ENCODE measurements around the gene GTF2F1. TPM values are rescaled to one million over a fixed set of nuclear protein-coding genes. Genes with fewer than 3 reads are reported as not detected.
"Not testable (repeated sequence)": the region's sequence is repeated elsewhere in the genome, so short reads cannot be mapped to it uniquely, and the experiment has no call there.

GTF2F1 gene
- total RNA-seq, 1 experiment from 2014 or later: 89.4 TPM

DNA sequence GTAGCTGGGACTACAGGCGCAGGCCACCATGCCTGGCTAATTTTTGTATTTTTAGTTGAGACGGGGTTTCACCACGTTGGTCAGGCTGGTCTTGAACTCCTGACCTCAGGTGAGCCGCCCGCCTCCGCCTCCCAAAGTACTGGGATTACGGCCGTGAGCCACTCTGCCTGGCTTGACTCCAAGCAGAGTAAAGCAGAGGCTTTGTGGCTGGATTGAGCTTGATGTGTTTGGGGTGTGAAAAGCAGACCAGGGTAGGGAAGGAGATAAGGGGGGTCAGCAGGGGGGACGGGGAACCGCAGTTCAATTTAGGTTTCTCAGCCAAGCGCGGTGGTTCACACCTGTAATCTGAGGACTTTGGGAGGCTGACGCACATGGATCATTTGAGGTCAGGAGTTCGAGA lies 35.8 kb downstream of the GTF2F1 start:
- CTCF ChIA-PET: interaction anchor here (0.8 kb wide), 1 partner anchor 231 kb away, joined by 4 read pairs; no protein-coding TSS in a partner anchor

DNA sequence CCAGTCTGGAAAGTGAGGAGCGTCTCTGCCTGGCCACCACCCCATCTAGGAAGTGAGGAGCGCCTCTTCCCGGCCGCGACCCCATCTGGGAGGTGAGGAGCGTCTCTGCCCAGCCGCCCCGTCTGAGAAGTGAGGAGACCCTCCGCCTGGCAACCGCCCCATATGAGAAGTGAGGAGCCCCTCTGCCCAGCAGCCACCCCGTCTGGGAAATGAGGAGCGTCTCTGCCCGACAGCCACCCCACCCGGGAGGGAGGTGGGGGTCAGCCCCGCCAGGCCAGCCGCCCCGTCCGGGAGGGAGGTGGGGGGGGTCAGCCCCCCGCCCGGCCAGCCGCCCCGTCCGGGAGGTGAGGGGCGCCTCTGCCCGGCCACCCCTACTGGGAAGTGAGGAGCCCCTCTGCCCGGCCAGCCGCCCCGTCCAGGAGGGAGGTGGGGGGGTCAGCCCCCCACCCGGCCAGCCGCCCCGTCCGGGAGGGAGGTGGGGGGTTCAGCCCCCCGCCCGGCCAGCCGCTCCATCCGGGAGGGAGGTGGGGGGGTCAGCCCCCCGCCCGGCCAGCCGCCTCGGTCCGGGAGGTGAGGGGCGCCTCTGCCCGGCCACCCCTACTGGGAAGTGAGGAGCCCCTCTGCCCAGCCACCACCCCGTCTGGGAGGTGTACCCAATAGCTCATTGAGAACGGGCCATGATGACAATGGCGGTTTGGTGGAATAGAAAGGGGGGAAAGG lies 37.5 kb downstream of the GTF2F1 start:
- intact Hi-C loops (cut with micrococcal nuclease): loop anchor here (2.0 kb wide), 3 partner anchors 137 to 307 kb away; no protein-coding TSS in a partner anchor

More for the DNA sequence above, 35.8 kb downstream of the GTF2F1 start:
- no peak overlapping the region for H3K4me3 ChIP-seq (ENCODE audit: low read length)
- H4K20me1 ChIP-seq (ENCODE audit: low read length): no peaks in the 10 kb centered on the region
- H3K9ac ChIP-seq (ENCODE audit: low read length): no peak overlapping the region
- BruUV-seq (replicated peaks): no TSS peak
- H3K27me3 ChIP-seq (ENCODE audit: low read length): no peaks in the 10 kb centered on the region
- no peak overlapping the region for H2AFZ ChIP-seq (ENCODE audit: low read length)
- no peak overlapping the region for H3K27ac ChIP-seq (ENCODE audit: low read length)
- no peaks in the 10 kb centered on the region for H3K9me2 ChIP-seq (replicated peaks; ENCODE audit: low read length)
- H3K36me3 ChIP-seq (ENCODE audit: low read depth, low read length): no peaks in the 10 kb centered on the region
- peaks cover 13% of the 10 kb centered on the region for H3K4me1 ChIP-seq (ENCODE audit: insufficient read depth, low read length)
- H3K79me2 ChIP-seq (ENCODE audit: low read length): peaks cover 6% of the 10 kb centered on the region
- DNase-seq: no peak
- no peaks in the 10 kb centered on the region for H3K9me3 ChIP-seq (ENCODE audit: low read length)
- no peaks in the 10 kb centered on the region for H3F3A ChIP-seq (ENCODE audit: low read length, unreplicated experiment)
- ATAC-seq: no peak
- H3K4me2 ChIP-seq (ENCODE audit: low read length): no peak overlapping the region
- intact Hi-C loops (cut with micrococcal nuclease): no loop called here
- POLR2A ChIA-PET (ENCODE audit: unreplicated experiment): no interaction called here
- TF ChIP-seq EZH2 (IDR thresholded peaks at IDR 0.05; ENCODE audit: low read length, unreplicated experiment): no peak

DNA sequence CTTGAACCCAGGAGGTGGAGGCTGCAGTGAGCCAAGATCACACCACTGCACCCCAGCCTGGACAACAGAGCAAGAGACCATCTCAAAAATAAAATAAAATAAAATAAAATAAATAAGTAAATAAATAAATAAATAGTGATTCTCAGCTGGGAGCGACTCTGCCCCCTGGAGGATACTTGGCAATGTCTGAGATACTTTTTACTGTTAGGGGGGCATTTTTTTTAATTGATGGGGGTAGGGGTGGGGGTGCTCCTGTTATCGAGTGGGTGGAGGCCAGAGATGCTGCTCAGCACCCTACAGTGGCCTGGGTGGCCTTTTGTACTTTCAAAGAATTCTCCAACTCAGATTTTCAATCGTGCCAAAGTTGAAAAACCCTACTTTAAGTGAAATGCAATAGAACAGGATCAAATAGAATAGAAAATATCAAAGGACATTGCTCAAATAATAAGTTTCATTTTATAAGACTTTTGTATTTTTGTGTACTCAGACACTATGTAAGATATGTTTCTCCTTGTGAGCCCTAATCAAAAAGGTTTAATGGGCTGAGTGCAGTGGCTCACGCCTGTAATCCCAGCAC lies 38.8 kb downstream of the GTF2F1 start:
- H3K9me2 ChIP-seq (replicated peaks; ENCODE audit: low read length): no peaks in the 10 kb centered on the region
- ChIA-PET POLR2A (ENCODE audit: unreplicated experiment) (no interaction called here), CTCF (interaction anchor here (0.5 to 1.1 kb wide), 8 partner anchors 29 to 436 kb away, joined by 3 to 7 read pairs (median 4); no protein-coding TSS in a partner anchor)
- TF ChIP-seq EZH2 (IDR thresholded peaks at IDR 0.05; ENCODE audit: low read length, unreplicated experiment) (no peak), EZH2phosphoT487 (IDR thresholded peaks at IDR 0.05; ENCODE audit: borderline replicate concordance, low read length) (no peak)
- TF ChIP-seq, protein P1, sequence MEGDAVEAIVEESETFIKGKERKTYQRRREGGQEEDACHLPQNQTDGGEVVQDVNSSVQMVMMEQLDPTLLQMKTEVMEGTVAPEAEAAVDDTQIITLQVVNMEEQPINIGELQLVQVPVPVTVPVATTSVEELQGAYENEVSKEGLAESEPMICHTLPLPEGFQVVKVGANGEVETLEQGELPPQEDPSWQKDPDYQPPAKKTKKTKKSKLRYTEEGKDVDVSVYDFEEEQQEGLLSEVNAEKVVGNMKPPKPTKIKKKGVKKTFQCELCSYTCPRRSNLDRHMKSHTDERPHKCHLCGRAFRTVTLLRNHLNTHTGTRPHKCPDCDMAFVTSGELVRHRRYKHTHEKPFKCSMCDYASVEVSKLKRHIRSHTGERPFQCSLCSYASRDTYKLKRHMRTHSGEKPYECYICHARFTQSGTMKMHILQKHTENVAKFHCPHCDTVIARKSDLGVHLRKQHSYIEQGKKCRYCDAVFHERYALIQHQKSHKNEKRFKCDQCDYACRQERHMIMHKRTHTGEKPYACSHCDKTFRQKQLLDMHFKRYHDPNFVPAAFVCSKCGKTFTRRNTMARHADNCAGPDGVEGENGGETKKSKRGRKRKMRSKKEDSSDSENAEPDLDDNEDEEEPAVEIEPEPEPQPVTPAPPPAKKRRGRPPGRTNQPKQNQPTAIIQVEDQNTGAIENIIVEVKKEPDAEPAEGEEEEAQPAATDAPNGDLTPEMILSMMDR (conservative IDR thresholded peaks at IDR 0.05; ENCODE audit: low read depth, low read length): peak; percentile 61
- H3K4me3 ChIP-seq (ENCODE audit: low read length): no peak overlapping the region
- ATAC-seq: no peak
- peaks cover 11% of the 10 kb centered on the region; the same call in 1 of the 2 replicates for H3K4me1 ChIP-seq (ENCODE audit: insufficient read depth, low read length)
- H3K9ac ChIP-seq (ENCODE audit: low read length): no peak overlapping the region
- no peak overlapping the region for H3K27ac ChIP-seq (ENCODE audit: low read length)
- H3K4me2 ChIP-seq (ENCODE audit: low read length): no peak overlapping the region
- no peaks in the 10 kb centered on the region for H4K20me1 ChIP-seq (ENCODE audit: low read length)
- peak; percentile 36 for DNase-seq
- H3K9me3 ChIP-seq (ENCODE audit: low read length): no peaks in the 10 kb centered on the region
- no peak overlapping the region for H2AFZ ChIP-seq (ENCODE audit: low read length)
- no TSS peak for BruUV-seq (replicated peaks)
- no peaks in the 10 kb centered on the region for H3K79me2 ChIP-seq (ENCODE audit: low read length)
- H3K36me3 ChIP-seq (ENCODE audit: low read depth, low read length): no peaks in the 10 kb centered on the region
- H3K27me3 ChIP-seq (ENCODE audit: low read length): no peaks in the 10 kb centered on the region
- no peaks in the 10 kb centered on the region for H3F3A ChIP-seq (ENCODE audit: low read length, unreplicated experiment)
- intact Hi-C loops (cut with micrococcal nuclease): loop anchor here (1.0 to 2.0 kb wide), 4 partner anchors 135 to 305 kb away; no protein-coding TSS in a partner anchor

More for the DNA sequence above, 37.5 kb downstream of the GTF2F1 start:
- H4K20me1 ChIP-seq (ENCODE audit: low read length); H3K9ac ChIP-seq (ENCODE audit: low read length); BruUV-seq (replicated peaks); H3K9me3 ChIP-seq (ENCODE audit: low read length); ATAC-seq; DNase-seq; H3K36me3 ChIP-seq (ENCODE audit: low read depth, low read length); H2AFZ ChIP-seq (ENCODE audit: low read length); POLR2A ChIA-PET (ENCODE audit: unreplicated experiment); H3F3A ChIP-seq (ENCODE audit: low read length, unreplicated experiment); H3K79me2 ChIP-seq (ENCODE audit: low read length); H3K27ac ChIP-seq (ENCODE audit: low read length); H3K9me2 ChIP-seq (replicated peaks; ENCODE audit: low read length); H3K27me3 ChIP-seq (ENCODE audit: low read length); CTCF ChIA-PET; H3K4me2 ChIP-seq (ENCODE audit: low read length); H3K4me3 ChIP-seq (ENCODE audit: low read length): not testable (repeated sequence)
- peaks cover 11% of the 10 kb centered on the region; the same call in 1 of the 2 replicates for H3K4me1 ChIP-seq (ENCODE audit: insufficient read depth, low read length)
